Adipose tissue (tissue), 3 donors: Measurements from ENCODE around the gene ALDH3A1. TPM values are rescaled to one million over a fixed set of nuclear protein-coding genes. Genes with fewer than 3 reads are reported as not detected.

Experiments used
- H3K27ac ChIP-seq: one replicate; pipeline ENCODE4 v1.5.1; 2013; ENCODE audit warnings: low read depth, low read length
- WGBS, 3 donors: extraction: QIAGEN DNeasy Blood & Tissue Kit; methylation state at CpG; one replicate each; pipeline ENCODE4 v1.1.7; 2013; 5-methylcytosine and 5-hydroxymethylcytosine counted together
- polyA plus RNA-seq, 3 donors: library from polyadenylated mRNA; stranded (reverse); fragments of 200-250 nt; gene quantifications; one replicate each; pipeline ENCODE4 v1.2.3, GENCODE V29; 2013
- donor health status: healthy with polysubstance abuse.
- donor health status: Bipolar disorder and iron deficiency.
- donor health status: healthy.

ALDH3A1 gene
- polyA plus RNA-seq, 3 donors = 0.28 to 13.1 (median 0.67) TPM

- 89 to 94% (median 92%) methylated on average over 26 to 28 of the region's 28 CpGs for WGBS, 3 donors
- H3K27ac ChIP-seq = no peak overlapping the region
These were observed 34.2 kb downstream of the ALDH3A1 start for GRCh38 chr17:19713901-19714361.

GRCh38 chr17:19713462-19713861, 34.6 kb downstream of the ALDH3A1 start:
- WGBS, 3 donors = 83 to 88% (median 83%) methylated on average over 16 of the region's 16 CpGs
- no peak overlapping the region for H3K27ac ChIP-seq

GRCh38 chr17:19712436-19713004, 35.6 kb downstream of the ALDH3A1 start:
- H3K27ac ChIP-seq = no peak overlapping the region
- WGBS, 3 donors = 81 to 87% (median 82%) methylated on average over 12 of the region's 12 CpGs

- 81 to 92% (median 91%) methylated on average over 3 of the region's 3 CpGs for WGBS, 3 donors
- H3K27ac ChIP-seq = no peak overlapping the region
These were observed 38.3 kb downstream of the ALDH3A1 start for GRCh38 chr17:19709841-19710240.

GRCh38 chr17:19708431-19709175, 39.5 kb downstream of the ALDH3A1 start:
- no peak overlapping the region for H3K27ac ChIP-seq
- WGBS, 3 donors = 88 to 91% (median 89%) methylated on average over 6 of the region's 6 CpGs

- 79 to 90% (median 90%) methylated on average over 10 to 11 of the region's 11 CpGs for WGBS, 3 donors
- no peak overlapping the region for H3K27ac ChIP-seq
These were observed 40.3 kb downstream of the ALDH3A1 start for GRCh38 chr17:19707728-19708221.

GRCh38 chr17:19706791-19707727, 41.0 kb downstream of the ALDH3A1 start:
- no peak overlapping the region for H3K27ac ChIP-seq
- 79 to 81% (median 80%) methylated on average over 11 to 12 of the region's 12 CpGs for WGBS, 3 donors

GRCh38 chr17:19705771-19706770, 42.0 kb downstream of the ALDH3A1 start:
- H3K27ac ChIP-seq = no peak overlapping the region
- WGBS, 3 donors = 85 to 91% (median 90%) methylated on average over 22 of the region's 22 CpGs

GRCh38 chr17:19705201-19705600, 42.9 kb downstream of the ALDH3A1 start:
- 82 to 90% (median 83%) methylated on average over 11 to 13 of the region's 13 CpGs for WGBS, 3 donors
- no peak overlapping the region for H3K27ac ChIP-seq

GRCh38 chr17:19703828-19704613, 44.1 kb downstream of the ALDH3A1 start:
- H3K27ac ChIP-seq = no peak overlapping the region
- 69 to 72% (median 70%) methylated on average over 17 of the region's 17 CpGs for WGBS, 3 donors

- 68 to 80% (median 69%) methylated on average over 10 of the region's 10 CpGs for WGBS, 3 donors
- no peak overlapping the region for H3K27ac ChIP-seq
These were observed 44.8 kb downstream of the ALDH3A1 start for GRCh38 chr17:19703106-19703827.

GRCh38 chr17:19702217-19702641, 45.9 kb downstream of the ALDH3A1 start:
- H3K27ac ChIP-seq = no peak overlapping the region
- 64 to 70% (median 67%) methylated on average over 4 of the region's 4 CpGs for WGBS, 3 donors

Other genes with a start within 250 kb of the ALDH3A1 start
- 1 to 10 TPM in 1 of 3 donors, under 1 TPM in 2; 0.22 to 1.0 (median 0.36) TPM for gene SLC47A1, start 214.4 kb downstream of the ALDH3A1 start, polyA plus RNA-seq
- 10 to 100 TPM; 37.6 to 41.0 (median 37.9) TPM for gene ALDH3A2, start 99.5 kb downstream of the ALDH3A1 start, polyA plus RNA-seq
- gene SLC47A2, start 31.7 kb downstream of the ALDH3A1 start, polyA plus RNA-seq = not detected
- gene ULK2, start 119.6 kb upstream of the ALDH3A1 start, polyA plus RNA-seq = 10 to 100 TPM in 1 of 3 donors, 1 to 10 TPM in 2; 4.6 to 18.6 (median 7.4) TPM
- 10 to 100 TPM in 1 of 3 donors, 1 to 10 TPM in 2; 5.6 to 11.4 (median 8.4) TPM for gene AKAP10, start 229.5 kb upstream of the ALDH3A1 start, polyA plus RNA-seq